Breast epithelium (tissue), 3 donors: ENCODE results near the gene FLAD1.

Source experiments
- CTCF ChIP-seq, 3 donors: fragments of 450-650 bp; IDR thresholded peaks; one replicate each; pipeline ENCODE4 v1.5.1; 2016 to 2017; ENCODE audit warnings: antibody characterized with exemption in 3 of 3, mild to moderate bottlenecking in 3 of 3, moderate library complexity in 3 of 3
- POLR2A ChIP-seq: fragments of 450-650 bp; IDR thresholded peaks from one replicate; pipeline ENCODE4 v1.6.1; 2016; ENCODE audit warnings: antibody characterized with exemption, mild to moderate bottlenecking, moderate library complexity
- POLR2AphosphoS5 ChIP-seq, 3 donors: sonication (generic); formaldehyde crosslinking; IDR thresholded peaks; one replicate each; pipeline ENCODE4 v1.6.1; 2017; ENCODE audit warnings: antibody characterized with exemption in 3 of 3

- no peak for TF ChIP-seq CTCF (IDR thresholded peaks at IDR 0.05)
- TF ChIP-seq POLR2A = no peak
- TF ChIP-seq POLR2AphosphoS5 (IDR thresholded peaks at IDR 0.05) = no peak
Measured at GRCh38 chr1:155009221-155009711, 26.1 kb downstream of the FLAD1 start.
